Stimulated activated naive B cell treated with anti-CD40 and anti-IgM and Interleukin-4, amounts not matched to agents 10 μg/mL and 1 μg/mL and 100 μg/mL, for 72 hours (primary cell): ENCODE data around the gene RFTN1.

Source experiments
- ATAC-seq, 2 donors: fragments of 150-1000 bp; cut with Tn5 transposase; replicated peaks; 2 replicates each; pipeline ENCODE4 v1.10.0; 2021; ENCODE audit warnings: moderate library complexity in 1 of 2
- DNase-seq: peaks from one replicate; pipeline ENCODE4 v3.0.0; 2021
- H3K27ac Mint-ChIP-seq: one replicate; pipeline ENCODE4 v1.8.0; 2022; ENCODE audit warnings: mild to moderate bottlenecking, mixed read lengths
- H3K27me3 Mint-ChIP-seq, 2 donors: one replicate each; pipeline ENCODE4 v1.8.0; 2022; ENCODE audit warnings: mixed read lengths in 2 of 2
- H3K36me3 Mint-ChIP-seq, 2 donors: one replicate each; pipeline ENCODE4 v1.8.0; 2022; ENCODE audit warnings: mixed read lengths in 2 of 2, mild to moderate bottlenecking in 1 of 2
- H3K4me1 Mint-ChIP-seq, 2 donors: one replicate each; pipeline ENCODE4 v1.8.0; 2022; ENCODE audit warnings: mixed read lengths in 2 of 2, mild to moderate bottlenecking in 1 of 2
- H3K4me3 Mint-ChIP-seq, 2 donors: one replicate each; pipeline ENCODE4 v1.8.0; 2022; ENCODE audit warnings: mild to moderate bottlenecking in 2 of 2, mixed read lengths in 2 of 2, moderate library complexity in 1 of 2
- H3K9me3 Mint-ChIP-seq, 2 donors: one replicate each; pipeline ENCODE4 v1.8.0; 2022; ENCODE audit warnings: mixed read lengths in 2 of 2, mild to moderate bottlenecking in 1 of 2

The RFTN1 gene

GRCh38 chr3:16449369-16449768 is 64.1 kb downstream of the RFTN1 start:
- ATAC-seq: no peak
- Mint-ChIP-seq H3K27ac (no peak overlapping the region), H3K4me3 (peak overlapping the region in 1 of 2 donors; percentile 8), H3K9me3 (peaks cover 0 to 1% of the 10 kb centered on the region in 2 donors), H3K4me1 (peaks cover 58 to 89% of the 10 kb centered on the region in 2 donors), H3K27me3 (no peaks in the 10 kb centered on the region), H3K36me3 (peaks cover 79 to 93% of the 10 kb centered on the region in 2 donors)
- no peak for DNase-seq

GRCh38 chr3:16448639-16449070 is 64.8 kb downstream of the RFTN1 start:
- Mint-ChIP-seq H3K36me3 (peaks cover 75 to 93% of the 10 kb centered on the region in 2 donors), H3K4me1 (peaks cover 54 to 87% of the 10 kb centered on the region in 2 donors), H3K27me3 (no peaks in the 10 kb centered on the region), H3K4me3 (peak overlapping the region; percentile 33), H3K27ac (peak overlapping the region; percentile 89), H3K9me3 (peaks cover 0 to 1% of the 10 kb centered on the region in 2 donors)
- DNase-seq: no peak
- peak; percentile 44 to 67 for ATAC-seq

- DNase-seq (no peak), ATAC-seq (no peak)
- H3K27me3 Mint-ChIP-seq: no peaks in the 10 kb centered on the region
- H3K9me3 Mint-ChIP-seq: peaks cover 0 to 1% of the 10 kb centered on the region in 2 donors
- peak overlapping the region; percentile 65 for H3K27ac Mint-ChIP-seq
- H3K4me3 Mint-ChIP-seq: no peak overlapping the region
- peaks cover 76 to 91% of the 10 kb centered on the region in 2 donors for H3K36me3 Mint-ChIP-seq
- peaks cover 52 to 87% of the 10 kb centered on the region in 2 donors for H3K4me1 Mint-ChIP-seq
Observed at GRCh38 chr3:16447135-16447534, 66.4 kb downstream of the RFTN1 start.

GRCh38 chr3:16444344-16444743 is 69.2 kb downstream of the RFTN1 start:
- Mint-ChIP-seq H3K4me1 (peaks cover 46 to 85% of the 10 kb centered on the region in 2 donors), H3K9me3 (peaks cover 0 to 1% of the 10 kb centered on the region in 2 donors), H3K36me3 (peaks cover 68 to 86% of the 10 kb centered on the region in 2 donors), H3K4me3 (no peak overlapping the region), H3K27ac (no peak overlapping the region), H3K27me3 (no peaks in the 10 kb centered on the region)
- DNase-seq (no peak), ATAC-seq (no peak)

GRCh38 chr3:16442730-16443129 is 70.8 kb downstream of the RFTN1 start:
- H3K9me3 Mint-ChIP-seq: peaks cover 0 to 1% of the 10 kb centered on the region in 2 donors
- peak overlapping the region; percentile 1 for H3K27ac Mint-ChIP-seq
- DNase-seq: no peak
- peak overlapping the region in 1 of 2 donors; percentile 26 for H3K4me3 Mint-ChIP-seq
- ATAC-seq: no peak
- no peaks in the 10 kb centered on the region for H3K27me3 Mint-ChIP-seq
- H3K36me3 Mint-ChIP-seq: peaks cover 62 to 89% of the 10 kb centered on the region in 2 donors
- peaks cover 36 to 85% of the 10 kb centered on the region in 2 donors for H3K4me1 Mint-ChIP-seq

- H3K27me3 Mint-ChIP-seq: no peaks in the 10 kb centered on the region
- peaks cover 59 to 89% of the 10 kb centered on the region in 2 donors for H3K36me3 Mint-ChIP-seq
- DNase-seq (no peak), ATAC-seq (no peak)
- peaks cover 36 to 86% of the 10 kb centered on the region in 2 donors for H3K4me1 Mint-ChIP-seq
- H3K4me3 Mint-ChIP-seq: no peak overlapping the region
- peak overlapping the region; percentile 81 for H3K27ac Mint-ChIP-seq
- H3K9me3 Mint-ChIP-seq: peaks cover 0 to 1% of the 10 kb centered on the region in 2 donors
Observed at GRCh38 chr3:16441371-16441875, 72.1 kb downstream of the RFTN1 start.

GRCh38 chr3:16439848-16440708 is 73.4 kb downstream of the RFTN1 start:
- DNase-seq (no peak), ATAC-seq (no peak)
- Mint-ChIP-seq H3K9me3 (no peaks in the 10 kb centered on the region), H3K4me1 (peaks cover 33 to 80% of the 10 kb centered on the region in 2 donors), H3K4me3 (no peak overlapping the region), H3K27me3 (no peaks in the 10 kb centered on the region), H3K27ac (peak overlapping the region; percentile 73), H3K36me3 (peaks cover 54 to 87% of the 10 kb centered on the region in 2 donors)

- ATAC-seq (no peak), DNase-seq (no peak)
- Mint-ChIP-seq H3K4me3 (no peak overlapping the region), H3K27ac (peak overlapping the region; percentile 80), H3K27me3 (no peaks in the 10 kb centered on the region), H3K9me3 (no peaks in the 10 kb centered on the region), H3K36me3 (peaks cover 52 to 83% of the 10 kb centered on the region in 2 donors), H3K4me1 (peaks cover 34 to 82% of the 10 kb centered on the region in 2 donors)
Observed at GRCh38 chr3:16439163-16439847, 74.2 kb downstream of the RFTN1 start.

GRCh38 chr3:16437640-16438039 is 75.9 kb downstream of the RFTN1 start:
- no peak for ATAC-seq
- peak overlapping the region; percentile 69 for H3K27ac Mint-ChIP-seq
- H3K36me3 Mint-ChIP-seq: peaks cover 55 to 83% of the 10 kb centered on the region in 2 donors

GRCh38 chr3:16433701-16434151 is 79.8 kb downstream of the RFTN1 start:
- peaks cover 71 to 91% of the 10 kb centered on the region in 2 donors for H3K36me3 Mint-ChIP-seq
- DNase-seq (peak; percentile 76), ATAC-seq (peak; percentile 70 to 77)
- H3K9me3 Mint-ChIP-seq: peaks cover 0 to 3% of the 10 kb centered on the region in 2 donors
- peaks cover 47 to 87% of the 10 kb centered on the region in 2 donors for H3K4me1 Mint-ChIP-seq
- peak overlapping the region; percentile 99 for H3K27ac Mint-ChIP-seq
- no peaks in the 10 kb centered on the region for H3K27me3 Mint-ChIP-seq
- peak overlapping the region; percentile 70 to 72 for H3K4me3 Mint-ChIP-seq

More at GRCh38 chr3:16437640-16438039, 75.9 kb downstream of the RFTN1 start:
- H3K27me3 Mint-ChIP-seq: no peaks in the 10 kb centered on the region
- peaks cover 39 to 82% of the 10 kb centered on the region in 2 donors for H3K4me1 Mint-ChIP-seq
- H3K4me3 Mint-ChIP-seq: no peak overlapping the region
- no peaks in the 10 kb centered on the region for H3K9me3 Mint-ChIP-seq
- no peak for DNase-seq

GRCh38 chr3:16432714-16433113 is 80.8 kb downstream of the RFTN1 start:
- ATAC-seq (peak; percentile 38 to 54), DNase-seq (peak; percentile 35)
- Mint-ChIP-seq H3K36me3 (peaks cover 78 to 91% of the 10 kb centered on the region in 2 donors), H3K4me3 (peak overlapping the region; percentile 46 to 52), H3K27ac (peak overlapping the region; percentile 99), H3K4me1 (peaks cover 54 to 87% of the 10 kb centered on the region in 2 donors), H3K9me3 (peaks cover 0 to 3% of the 10 kb centered on the region in 2 donors), H3K27me3 (no peaks in the 10 kb centered on the region)

- peaks cover 60 to 95% of the 10 kb centered on the region in 2 donors for H3K4me1 Mint-ChIP-seq
- H3K4me3 Mint-ChIP-seq: peak overlapping the region; percentile 64 to 78
- ATAC-seq (peak; percentile 81 to 86), DNase-seq (peak; percentile 89)
- H3K9me3 Mint-ChIP-seq: peaks cover 0 to 5% of the 10 kb centered on the region in 2 donors
- no peaks in the 10 kb centered on the region for H3K27me3 Mint-ChIP-seq
- H3K36me3 Mint-ChIP-seq: peaks cover 85 to 92% of the 10 kb centered on the region in 2 donors
- H3K27ac Mint-ChIP-seq: peak overlapping the region; percentile 99
Observed at GRCh38 chr3:16430717-16431630, 82.5 kb downstream of the RFTN1 start.

GRCh38 chr3:16429086-16429485 is 84.4 kb downstream of the RFTN1 start:
- no peak for ATAC-seq
- Mint-ChIP-seq H3K4me1 (peaks cover 60 to 98% of the 10 kb centered on the region in 2 donors), H3K36me3 (peaks cover 88 to 97% of the 10 kb centered on the region in 2 donors), H3K9me3 (peaks cover 6 to 7% of the 10 kb centered on the region in 2 donors), H3K4me3 (peak overlapping the region; percentile 56 to 66), H3K27me3 (no peaks in the 10 kb centered on the region), H3K27ac (peak overlapping the region; percentile 99)
- no peak for DNase-seq
